Epithelial cell of esophagus (primary cell): ENCODE data around the gene RPL32.
A peak's percentile ranks its signal among the peaks of the same experiment; 100 is the strongest.

Source experiments
- DNase-seq: peaks from one replicate; pipeline ENCODE4 v3.0.0; 2010; ENCODE audit warnings: low read depth
- H3K4me3 ChIP-seq: 2 replicates; pipeline ENCODE4 v1.5.1; 2011; ENCODE audit warnings: mild to moderate bottlenecking, low read length, control low read depth
- TF ChIP-seq, protein P1 (sequence below): IDR thresholded peaks from 2 replicates; pipeline ENCODE4 v1.5.1; 2011; ENCODE audit warnings: low read depth, mild to moderate bottlenecking, low read length, control low read depth, inconsistent platforms; ENCODE audit not compliant: insufficient read depth; ENCODE audit errors: missing control alignments

Gene RPL32

GRCh38 chr3:12841149-12841969 lies at the start of gene RPL32:
Gene RPL32 (minus strand): TSS chr3:12841565. CDS start chr3:12840237, 1,328 bp downstream.
- peak; percentile 96 for DNase-seq
- TF ChIP-seq, protein P1, sequence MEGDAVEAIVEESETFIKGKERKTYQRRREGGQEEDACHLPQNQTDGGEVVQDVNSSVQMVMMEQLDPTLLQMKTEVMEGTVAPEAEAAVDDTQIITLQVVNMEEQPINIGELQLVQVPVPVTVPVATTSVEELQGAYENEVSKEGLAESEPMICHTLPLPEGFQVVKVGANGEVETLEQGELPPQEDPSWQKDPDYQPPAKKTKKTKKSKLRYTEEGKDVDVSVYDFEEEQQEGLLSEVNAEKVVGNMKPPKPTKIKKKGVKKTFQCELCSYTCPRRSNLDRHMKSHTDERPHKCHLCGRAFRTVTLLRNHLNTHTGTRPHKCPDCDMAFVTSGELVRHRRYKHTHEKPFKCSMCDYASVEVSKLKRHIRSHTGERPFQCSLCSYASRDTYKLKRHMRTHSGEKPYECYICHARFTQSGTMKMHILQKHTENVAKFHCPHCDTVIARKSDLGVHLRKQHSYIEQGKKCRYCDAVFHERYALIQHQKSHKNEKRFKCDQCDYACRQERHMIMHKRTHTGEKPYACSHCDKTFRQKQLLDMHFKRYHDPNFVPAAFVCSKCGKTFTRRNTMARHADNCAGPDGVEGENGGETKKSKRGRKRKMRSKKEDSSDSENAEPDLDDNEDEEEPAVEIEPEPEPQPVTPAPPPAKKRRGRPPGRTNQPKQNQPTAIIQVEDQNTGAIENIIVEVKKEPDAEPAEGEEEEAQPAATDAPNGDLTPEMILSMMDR = peak; percentile 80

GRCh38 chr3:12890610-12891390 lies 49.4 kb upstream of the RPL32 start:
- DNase-seq = no peak
- TF ChIP-seq, protein P1 = no peak
- H3K4me3 ChIP-seq = no peak overlapping the region

More at GRCh38 chr3:12841149-12841969, at the start of gene RPL32:
- peak within 1 kb of the TSS; percentile 100 for H3K4me3 ChIP-seq

DNA sequence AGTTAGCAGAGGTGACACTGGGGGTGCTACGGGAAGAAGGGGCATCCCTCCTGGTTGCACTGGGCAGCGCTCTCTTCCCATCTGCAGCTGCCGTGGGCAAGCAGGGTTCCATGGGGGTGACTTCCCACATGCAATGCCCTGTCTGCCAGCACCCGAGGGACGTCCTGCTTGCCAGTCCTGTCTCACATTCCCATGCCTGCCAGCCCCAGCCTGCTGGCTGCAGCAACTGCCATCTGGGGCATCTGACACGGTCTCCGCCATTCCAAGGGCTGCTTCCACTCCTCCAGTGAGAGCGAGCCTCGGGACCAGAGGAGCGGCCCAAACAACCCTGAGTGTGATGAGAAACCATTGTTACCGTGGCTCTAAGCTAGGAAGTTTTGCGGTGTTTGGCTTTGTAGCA lies 45.4 kb upstream of the RPL32 start:
- no peak for DNase-seq
- no peak overlapping the region for H3K4me3 ChIP-seq
- TF ChIP-seq, protein P1 = no peak

DNA sequence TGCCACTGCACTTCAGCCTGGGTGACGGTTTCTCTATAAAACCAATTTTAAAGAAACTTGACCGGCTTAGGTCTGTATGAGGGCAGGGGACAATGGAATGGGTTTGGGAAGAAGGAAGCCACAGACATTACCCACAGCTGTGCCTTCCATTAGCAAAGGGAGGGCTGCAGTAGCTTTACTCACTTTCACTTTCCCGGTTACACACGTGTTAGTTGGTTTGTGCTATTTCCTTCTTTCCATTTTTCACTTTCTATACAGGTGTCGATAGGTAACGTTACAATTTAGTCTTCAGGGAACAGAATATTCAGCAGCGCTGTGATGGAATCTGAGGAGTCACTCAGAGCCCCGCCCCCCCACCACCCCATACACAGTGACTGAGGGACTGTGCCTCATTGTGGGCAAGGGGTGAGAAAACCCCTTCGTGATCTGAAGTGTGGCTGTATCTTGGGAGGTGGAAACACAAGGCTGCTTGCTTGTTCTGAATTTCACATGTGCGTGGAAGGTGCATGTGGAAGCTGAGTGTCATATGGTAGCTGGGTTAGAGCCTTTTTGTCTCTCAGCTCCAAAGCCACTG lies 44.8 kb upstream of the RPL32 start:
- no peak for DNase-seq
- TF ChIP-seq, protein P1 = no peak
- H3K4me3 ChIP-seq = no peak overlapping the region

- no peak overlapping the region for H3K4me3 ChIP-seq
- no peak for DNase-seq
- TF ChIP-seq, protein P1 = no peak
These were observed 44.2 kb upstream of the RPL32 start for GRCh38 chr3:12885583-12885930.

GRCh38 chr3:12884790-12885582 lies 43.6 kb upstream of the RPL32 start:
- TF ChIP-seq, protein P1 = no peak
- DNase-seq = no peak
- no peak overlapping the region for H3K4me3 ChIP-seq
